HepG2 (cell line): ENCODE measurements around the gene NEURL1B. TPM values are rescaled to one million over a fixed set of nuclear protein-coding genes. Genes with fewer than 3 reads are reported as not detected.

ENCODE experiments used
- ELF4 ChIP-seq: sonication (generic); formaldehyde crosslinking; IDR thresholded peaks from 2 replicates; pipeline ENCODE4 v1.5.0; 2020; ENCODE audit warnings: missing genetic modification reagents, mild to moderate bottlenecking, moderate library complexity, borderline replicate concordance
- KDM5A ChIP-seq: fragments of 200-600 bp; sonication (generic); IDR thresholded peaks from 2 replicates; pipeline ENCODE4 v1.7.0; 2018; ENCODE audit warnings: antibody characterized with exemption, mild to moderate bottlenecking, low read length, borderline replicate concordance
- MTA1 ChIP-seq: sonication (generic); formaldehyde crosslinking; IDR thresholded peaks from 2 replicates; pipeline ENCODE4 v1.4.0; 2020; ENCODE audit warnings: missing genetic modification reagents, mild to moderate bottlenecking, borderline replicate concordance
- MYC ChIP-seq: sonication (generic); formaldehyde crosslinking; IDR thresholded peaks from 2 replicates; pipeline ENCODE4 v1.9.0; 2021; ENCODE audit warnings: missing genetic modification reagents, borderline replicate concordance
- PHF21A ChIP-seq: sonication (generic); formaldehyde crosslinking; IDR thresholded peaks from 2 replicates; pipeline ENCODE4 v1.5.0; 2020; ENCODE audit warnings: mild to moderate bottlenecking, missing genetic modification reagents
- POLR2A ChIP-seq, 2 experiments: IDR thresholded peaks; 2 replicates each; pipeline ENCODE4 v1.6.1; 2011; ENCODE audit warnings: low read depth in 2 of 2, low read length in 2 of 2, mild to moderate bottlenecking in 1 of 2, moderate library complexity in 1 of 2; ENCODE audit not compliant: insufficient read depth in 1 of 2
- POLR2G ChIP-seq: fragments of 200-400 bp; formaldehyde crosslinking; IDR thresholded peaks from 2 replicates; pipeline ENCODE4 v1.6.1; 2018; ENCODE audit warnings: mild to moderate bottlenecking, low read depth, low read length, moderate library complexity
- RNF2 ChIP-seq: fragments of 450-650 bp; conservative IDR thresholded peaks from 2 replicates; pipeline ENCODE4 v1.6.1; 2016; ENCODE audit warnings: low read depth
- SYNCRIP ChIP-seq: fragments of 200-400 bp; formaldehyde crosslinking; IDR thresholded peaks from 2 replicates; pipeline ENCODE4 v1.6.1; 2018; ENCODE audit warnings: mild to moderate bottlenecking, low read depth, low read length; ENCODE audit not compliant: insufficient read depth
- TAF1 ChIP-seq: sonication (generic); formaldehyde crosslinking; IDR thresholded peaks from 2 replicates; pipeline ENCODE4 v1.4.0; 2020; ENCODE audit warnings: missing genetic modification reagents
- TBX2 ChIP-seq: sonication (generic); formaldehyde crosslinking; IDR thresholded peaks from 2 replicates; pipeline ENCODE4 v1.5.0; 2020; ENCODE audit warnings: missing genetic modification reagents, mild to moderate bottlenecking, borderline replicate concordance
- ZFX ChIP-seq: sonication (generic); formaldehyde crosslinking; IDR thresholded peaks from 2 replicates; pipeline ENCODE4 v1.4.0; 2020; ENCODE audit warnings: mild to moderate bottlenecking, low read depth, missing genetic modification reagents, moderate library complexity
- ZFY ChIP-seq: sonication (generic); formaldehyde crosslinking; IDR thresholded peaks from 2 replicates; pipeline ENCODE4 v1.4.0; 2020; ENCODE audit warnings: missing genetic modification reagents
- ZNF205 ChIP-seq: IDR thresholded peaks from 2 replicates; pipeline ENCODE4 v1.6.1; 2018; ENCODE audit warnings: missing biosample characterization, missing genetic modification reagents
- ZNF44 ChIP-seq: sonication (generic); formaldehyde crosslinking; IDR thresholded peaks from 2 replicates; pipeline ENCODE4 v1.5.1; 2020; ENCODE audit warnings: mild to moderate bottlenecking, missing genetic modification reagents
- ZNF747 ChIP-seq: sonication (generic); formaldehyde crosslinking; IDR thresholded peaks from 2 replicates; pipeline ENCODE4 v1.8.1; 2023; ENCODE audit warnings: missing genetic modification reagents, mild to moderate bottlenecking, borderline replicate concordance
- ZNF788 ChIP-seq: sonication (generic); formaldehyde crosslinking; IDR thresholded peaks from 2 replicates; pipeline ENCODE4 v1.5.0; 2020; ENCODE audit warnings: mild to moderate bottlenecking, missing genetic modification reagents, borderline replicate concordance
- ZSCAN21 ChIP-seq: sonication (generic); formaldehyde crosslinking; IDR thresholded peaks from 2 replicates; pipeline ENCODE4 v1.8.0; 2022; ENCODE audit warnings: mild to moderate bottlenecking, missing genetic modification reagents, moderate library complexity, borderline replicate concordance
- polyA plus RNA-seq, 8 experiments: library from polyadenylated mRNA; depleted of rRNA in 3 of 8; stranded (reverse) in 7 of 8; unstranded in 1 of 8; fragments of >200 nt; fragmentation: Illumina TruSeq in 4 of 8; extraction: Trizol in 4 of 8; gene quantifications; 2 replicates each; pipeline versions ENCODE4 v1.2.1 to v1.2.3, GENCODE V29; 2011 to 2016; ENCODE audit warnings: low read depth in 4 of 8, missing spikeins in 1 of 8, mixed read lengths in 1 of 8; ENCODE audit not compliant: insufficient read depth in 1 of 8
- total RNA-seq, 5 experiments: library from RNA; depleted of rRNA; stranded (reverse); fragments of >200 nt; fragmentation: Illumina TruSeq; extraction: Trizol; gene quantifications; 2 replicates each; pipeline ENCODE4 v1.2.3, GENCODE V29; 2016; ENCODE audit warnings: low read depth in 1 of 5
- TF ChIP-seq, protein P1 (sequence below): sonication (generic); formaldehyde crosslinking; IDR thresholded peaks from 2 replicates; pipeline ENCODE4 v1.5.1; 2020; ENCODE audit warnings: mild to moderate bottlenecking, missing genetic modification reagents, moderate library complexity
- TF ChIP-seq, protein P2 (sequence below): sonication (generic); IDR thresholded peaks from 2 replicates; pipeline ENCODE4 v1.6.1; 2016; ENCODE audit warnings: low read depth, borderline replicate concordance
- TF ChIP-seq, protein P3 (sequence below): sonication (generic); formaldehyde crosslinking; IDR thresholded peaks from 2 replicates; pipeline ENCODE4 v1.4.0; 2020; ENCODE audit warnings: mild to moderate bottlenecking, missing genetic modification reagents
- TF ChIP-seq, protein P4 (sequence below): sonication (generic); formaldehyde crosslinking; IDR thresholded peaks from 2 replicates; pipeline ENCODE4 v1.5.1; 2020; ENCODE audit warnings: missing genetic modification reagents, mild to moderate bottlenecking, borderline replicate concordance

NEURL1B gene
- total and polyA plus RNA-seq, 2 of the 13 experiments (the other 11 are each of a cell fraction or from before 2014, with no cell fraction given): 0.09 to 0.13 TPM

DNA sequence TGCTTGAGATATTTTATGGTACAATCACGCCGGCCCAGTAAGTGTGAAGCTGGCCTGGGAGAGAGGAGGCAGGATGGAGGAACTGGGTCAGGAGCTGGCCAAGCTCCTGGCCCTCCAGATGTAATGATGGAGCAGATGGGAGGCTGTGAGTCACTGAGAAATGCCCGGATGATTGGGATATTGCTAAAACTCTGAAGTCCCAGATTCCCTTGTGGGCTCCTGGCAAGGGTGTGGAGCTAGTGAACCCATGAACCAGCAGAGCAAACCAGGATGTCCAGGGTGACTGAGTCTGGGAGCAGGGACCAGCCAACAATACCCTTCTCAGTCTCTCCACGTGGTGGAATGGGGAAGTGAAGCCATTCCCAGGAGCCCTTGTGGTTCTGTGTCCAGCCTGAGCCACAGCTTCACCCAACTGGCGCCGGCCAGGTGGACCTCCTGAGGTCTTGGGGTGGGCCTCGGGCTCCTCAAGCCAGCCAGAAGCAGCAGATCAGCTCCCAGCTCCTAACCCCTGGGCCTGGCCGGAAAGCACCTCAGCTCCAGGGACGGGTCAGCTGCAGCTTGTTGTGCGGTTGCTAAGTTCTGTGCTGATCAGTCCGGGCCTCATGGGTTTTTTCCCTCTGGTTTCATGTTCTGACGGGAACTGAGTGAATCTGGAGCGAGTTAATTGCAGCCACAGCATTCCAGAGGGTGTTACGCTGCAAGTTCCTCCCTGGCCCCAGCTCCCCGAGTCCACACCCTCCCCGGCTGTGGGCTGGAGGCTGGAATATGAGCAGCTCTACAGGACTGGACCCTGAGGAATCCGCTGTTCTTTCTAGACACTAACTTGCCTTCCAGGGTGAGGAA is 92.3 kb downstream of the NEURL1B start (continued):
- TF ChIP-seq, protein P1, sequence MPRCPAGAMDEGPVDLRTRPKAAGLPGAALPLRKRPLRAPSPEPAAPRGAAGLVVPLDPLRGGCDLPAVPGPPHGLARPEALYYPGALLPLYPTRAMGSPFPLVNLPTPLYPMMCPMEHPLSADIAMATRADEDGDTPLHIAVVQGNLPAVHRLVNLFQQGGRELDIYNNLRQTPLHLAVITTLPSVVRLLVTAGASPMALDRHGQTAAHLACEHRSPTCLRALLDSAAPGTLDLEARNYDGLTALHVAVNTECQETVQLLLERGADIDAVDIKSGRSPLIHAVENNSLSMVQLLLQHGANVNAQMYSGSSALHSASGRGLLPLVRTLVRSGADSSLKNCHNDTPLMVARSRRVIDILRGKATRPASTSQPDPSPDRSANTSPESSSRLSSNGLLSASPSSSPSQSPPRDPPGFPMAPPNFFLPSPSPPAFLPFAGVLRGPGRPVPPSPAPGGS (CRISPR knock-in tag): 0 out of 2 replicates have a peak, but pooled peaks have one; percentile 24
- TF ChIP-seq MYC (CRISPR knock-in tag) (peak; percentile 82), ZNF788 (CRISPR knock-in tag) (0 out of 2 replicates have a peak, but pooled peaks have one; percentile 25), SYNCRIP (no peak), ELF4 (CRISPR knock-in tag) (peak; percentile 48; the same call in 1 of the 2 replicates), ZSCAN21 (CRISPR knock-in tag) (peak; percentile 42; the same call in 1 of the 2 replicates), KDM5A (no peak), RNF2 (0 out of 2 replicates have a peak, but pooled peaks have one; percentile 47), ZFY (peak; percentile 48; the same call in 1 of the 2 replicates), ZNF44 (CRISPR knock-in tag) (0 out of 2 replicates have a peak, but pooled peaks have one; percentile 48), ZNF747 (CRISPR knock-in tag) (0 out of 2 replicates have a peak, but pooled peaks have one; percentile 41), PHF21A (0 out of 2 replicates have a peak, but pooled peaks have one; percentile 42), POLR2G (peak; percentile 55), TAF1 (peak; percentile 15; the same call in 1 of the 2 replicates), TBX2 (CRISPR knock-in tag) (peak; percentile 64), POLR2A (IDR thresholded peaks at IDR 0.05; ENCODE audit: insufficient read depth in 1 of 2, low read depth in 2 of 2, low read length in 2 of 2) (0 out of 4 replicates have a peak, but pooled peaks of 1 of the 2 experiments have one; percentile 21), MTA1 (0 out of 2 replicates have a peak, but pooled peaks have one; percentile 41), ZNF205 (CRISPR knock-in tag) (no peak), ZFX (CRISPR knock-in tag) (0 out of 2 replicates have a peak, but pooled peaks have one; percentile 48)
- TF ChIP-seq, protein P2, sequence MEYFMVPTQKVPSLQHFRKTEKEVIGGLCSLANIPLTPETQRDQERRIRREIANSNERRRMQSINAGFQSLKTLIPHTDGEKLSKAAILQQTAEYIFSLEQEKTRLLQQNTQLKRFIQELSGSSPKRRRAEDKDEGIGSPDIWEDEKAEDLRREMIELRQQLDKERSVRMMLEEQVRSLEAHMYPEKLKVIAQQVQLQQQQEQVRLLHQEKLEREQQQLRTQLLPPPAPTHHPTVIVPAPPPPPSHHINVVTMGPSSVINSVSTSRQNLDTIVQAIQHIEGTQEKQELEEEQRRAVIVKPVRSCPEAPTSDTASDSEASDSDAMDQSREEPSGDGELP: 0 out of 2 replicates have a peak, but pooled peaks have one; percentile 23
- TF ChIP-seq, protein P3, sequence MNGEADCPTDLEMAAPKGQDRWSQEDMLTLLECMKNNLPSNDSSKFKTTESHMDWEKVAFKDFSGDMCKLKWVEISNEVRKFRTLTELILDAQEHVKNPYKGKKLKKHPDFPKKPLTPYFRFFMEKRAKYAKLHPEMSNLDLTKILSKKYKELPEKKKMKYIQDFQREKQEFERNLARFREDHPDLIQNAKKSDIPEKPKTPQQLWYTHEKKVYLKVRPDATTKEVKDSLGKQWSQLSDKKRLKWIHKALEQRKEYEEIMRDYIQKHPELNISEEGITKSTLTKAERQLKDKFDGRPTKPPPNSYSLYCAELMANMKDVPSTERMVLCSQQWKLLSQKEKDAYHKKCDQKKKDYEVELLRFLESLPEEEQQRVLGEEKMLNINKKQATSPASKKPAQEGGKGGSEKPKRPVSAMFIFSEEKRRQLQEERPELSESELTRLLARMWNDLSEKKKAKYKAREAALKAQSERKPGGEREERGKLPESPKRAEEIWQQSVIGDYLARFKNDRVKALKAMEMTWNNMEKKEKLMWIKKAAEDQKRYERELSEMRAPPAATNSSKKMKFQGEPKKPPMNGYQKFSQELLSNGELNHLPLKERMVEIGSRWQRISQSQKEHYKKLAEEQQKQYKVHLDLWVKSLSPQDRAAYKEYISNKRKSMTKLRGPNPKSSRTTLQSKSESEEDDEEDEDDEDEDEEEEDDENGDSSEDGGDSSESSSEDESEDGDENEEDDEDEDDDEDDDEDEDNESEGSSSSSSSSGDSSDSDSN (CRISPR knock-in tag): peak; percentile 47; the same call in 1 of the 2 replicates
- TF ChIP-seq, protein P4, sequence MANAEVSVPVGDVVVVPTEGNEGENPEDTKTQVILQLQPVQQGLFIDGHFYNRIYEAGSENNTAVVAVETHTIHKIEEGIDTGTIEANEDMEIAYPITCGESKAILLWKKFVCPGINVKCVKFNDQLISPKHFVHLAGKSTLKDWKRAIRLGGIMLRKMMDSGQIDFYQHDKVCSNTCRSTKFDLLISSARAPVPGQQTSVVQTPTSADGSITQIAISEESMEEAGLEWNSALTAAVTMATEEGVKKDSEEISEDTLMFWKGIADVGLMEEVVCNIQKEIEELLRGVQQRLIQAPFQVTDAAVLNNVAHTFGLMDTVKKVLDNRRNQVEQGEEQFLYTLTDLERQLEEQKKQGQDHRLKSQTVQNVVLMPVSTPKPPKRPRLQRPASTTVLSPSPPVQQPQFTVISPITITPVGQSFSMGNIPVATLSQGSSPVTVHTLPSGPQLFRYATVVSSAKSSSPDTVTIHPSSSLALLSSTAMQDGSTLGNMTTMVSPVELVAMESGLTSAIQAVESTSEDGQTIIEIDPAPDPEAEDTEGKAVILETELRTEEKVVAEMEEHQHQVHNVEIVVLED: peak; percentile 22; the same call in 1 of the 2 replicates
